ENCODE measurements around the gene PTPRM. TPM values are rescaled to one million over a fixed set of nuclear protein-coding genes. Genes with fewer than 3 reads are reported as not detected.

Gene PTPRM
- total RNA-seq, 1 experiment from 2014 or later = 1.6 TPM

DNA sequence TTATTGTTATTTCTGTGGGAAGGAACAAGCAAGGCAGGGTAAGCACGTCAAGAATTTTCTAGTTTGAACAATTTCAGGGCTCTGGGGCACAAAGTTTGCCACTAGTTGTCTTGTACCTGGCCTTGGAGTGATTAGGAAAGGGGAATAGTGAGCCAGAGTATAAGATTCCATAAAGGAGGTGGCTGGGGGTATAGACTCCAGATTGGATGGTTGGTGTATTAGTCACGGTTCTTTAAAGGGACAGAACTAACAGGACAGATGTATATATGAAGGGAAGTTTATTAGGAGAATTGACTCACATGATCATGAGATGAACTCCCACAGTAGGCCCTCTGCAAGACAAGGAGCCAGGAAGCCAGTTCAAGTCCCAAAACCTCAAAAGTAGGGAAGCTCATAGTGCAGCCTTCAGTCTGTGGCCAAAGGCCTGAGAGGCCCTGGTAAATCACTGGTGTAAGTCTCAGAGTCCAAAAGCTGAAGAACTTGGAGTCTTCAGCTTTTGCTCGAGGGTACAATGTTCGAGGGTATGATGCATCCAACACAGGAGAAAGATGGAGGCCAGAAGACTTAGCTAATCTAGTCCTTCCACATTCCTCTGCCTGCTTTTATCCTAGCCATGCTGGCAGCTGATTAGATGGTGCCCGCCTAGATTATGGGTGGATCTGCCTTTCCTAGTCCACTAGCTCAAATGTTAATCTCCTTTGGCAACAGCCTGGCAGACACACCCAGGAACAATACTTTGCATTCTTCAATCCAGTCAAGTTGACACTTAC lies 31.5 kb upstream of the PTPRM start:
- ChIA-PET POLR2A (no interaction called here), CTCF (no interaction called here)
- Histone ChIP-seq H3K36me3 (ENCODE audit: control insufficient read depth, insufficient read depth, low read length) (no peaks in the 10 kb centered on the region), H3K27me3 (ENCODE audit: control insufficient read depth, insufficient read depth, low read length) (no peaks in the 10 kb centered on the region), H3K9me3 (ENCODE audit: control insufficient read depth, insufficient read depth, low read depth, low read length) (no peaks in the 10 kb centered on the region), H3K4me3 (ENCODE audit: low read depth in 2 of 2, low read length in 2 of 2) (no peak overlapping the region), H3K27ac (ENCODE audit: low read length) (no peak overlapping the region), H3K4me1 (ENCODE audit: control insufficient read depth, insufficient read depth, low read length) (no peaks in the 10 kb centered on the region)
- ATAC-seq (no peak), DNase-seq (ENCODE audit: low read depth, low spot score) (no peak)
- TF ChIP-seq, protein P1, sequence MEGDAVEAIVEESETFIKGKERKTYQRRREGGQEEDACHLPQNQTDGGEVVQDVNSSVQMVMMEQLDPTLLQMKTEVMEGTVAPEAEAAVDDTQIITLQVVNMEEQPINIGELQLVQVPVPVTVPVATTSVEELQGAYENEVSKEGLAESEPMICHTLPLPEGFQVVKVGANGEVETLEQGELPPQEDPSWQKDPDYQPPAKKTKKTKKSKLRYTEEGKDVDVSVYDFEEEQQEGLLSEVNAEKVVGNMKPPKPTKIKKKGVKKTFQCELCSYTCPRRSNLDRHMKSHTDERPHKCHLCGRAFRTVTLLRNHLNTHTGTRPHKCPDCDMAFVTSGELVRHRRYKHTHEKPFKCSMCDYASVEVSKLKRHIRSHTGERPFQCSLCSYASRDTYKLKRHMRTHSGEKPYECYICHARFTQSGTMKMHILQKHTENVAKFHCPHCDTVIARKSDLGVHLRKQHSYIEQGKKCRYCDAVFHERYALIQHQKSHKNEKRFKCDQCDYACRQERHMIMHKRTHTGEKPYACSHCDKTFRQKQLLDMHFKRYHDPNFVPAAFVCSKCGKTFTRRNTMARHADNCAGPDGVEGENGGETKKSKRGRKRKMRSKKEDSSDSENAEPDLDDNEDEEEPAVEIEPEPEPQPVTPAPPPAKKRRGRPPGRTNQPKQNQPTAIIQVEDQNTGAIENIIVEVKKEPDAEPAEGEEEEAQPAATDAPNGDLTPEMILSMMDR (IDR thresholded peaks at IDR 0.05) = no peak
- TF ChIP-seq SIN3A (IDR thresholded peaks at IDR 0.05; ENCODE audit: borderline replicate concordance, insufficient read depth, low read depth, low read length) = no peak
- no peak for TF ChIP-seq TCF7L2 (IDR thresholded peaks at IDR 0.05; ENCODE audit: low read depth, low read length)
- TF ChIP-seq POLR2AphosphoS5 (IDR thresholded peaks at IDR 0.05; ENCODE audit: low read depth, low read length) = no peak
- TF ChIP-seq, protein P2, sequence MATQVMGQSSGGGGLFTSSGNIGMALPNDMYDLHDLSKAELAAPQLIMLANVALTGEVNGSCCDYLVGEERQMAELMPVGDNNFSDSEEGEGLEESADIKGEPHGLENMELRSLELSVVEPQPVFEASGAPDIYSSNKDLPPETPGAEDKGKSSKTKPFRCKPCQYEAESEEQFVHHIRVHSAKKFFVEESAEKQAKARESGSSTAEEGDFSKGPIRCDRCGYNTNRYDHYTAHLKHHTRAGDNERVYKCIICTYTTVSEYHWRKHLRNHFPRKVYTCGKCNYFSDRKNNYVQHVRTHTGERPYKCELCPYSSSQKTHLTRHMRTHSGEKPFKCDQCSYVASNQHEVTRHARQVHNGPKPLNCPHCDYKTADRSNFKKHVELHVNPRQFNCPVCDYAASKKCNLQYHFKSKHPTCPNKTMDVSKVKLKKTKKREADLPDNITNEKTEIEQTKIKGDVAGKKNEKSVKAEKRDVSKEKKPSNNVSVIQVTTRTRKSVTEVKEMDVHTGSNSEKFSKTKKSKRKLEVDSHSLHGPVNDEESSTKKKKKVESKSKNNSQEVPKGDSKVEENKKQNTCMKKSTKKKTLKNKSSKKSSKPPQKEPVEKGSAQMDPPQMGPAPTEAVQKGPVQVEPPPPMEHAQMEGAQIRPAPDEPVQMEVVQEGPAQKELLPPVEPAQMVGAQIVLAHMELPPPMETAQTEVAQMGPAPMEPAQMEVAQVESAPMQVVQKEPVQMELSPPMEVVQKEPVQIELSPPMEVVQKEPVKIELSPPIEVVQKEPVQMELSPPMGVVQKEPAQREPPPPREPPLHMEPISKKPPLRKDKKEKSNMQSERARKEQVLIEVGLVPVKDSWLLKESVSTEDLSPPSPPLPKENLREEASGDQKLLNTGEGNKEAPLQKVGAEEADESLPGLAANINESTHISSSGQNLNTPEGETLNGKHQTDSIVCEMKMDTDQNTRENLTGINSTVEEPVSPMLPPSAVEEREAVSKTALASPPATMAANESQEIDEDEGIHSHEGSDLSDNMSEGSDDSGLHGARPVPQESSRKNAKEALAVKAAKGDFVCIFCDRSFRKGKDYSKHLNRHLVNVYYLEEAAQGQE (IDR thresholded peaks at IDR 0.05; ENCODE audit: insufficient read depth in 1 of 2, low read depth in 2 of 2, low read length in 1 of 2) = no peak
- intact Hi-C loops (cut with micrococcal nuclease; ENCODE audit: unreplicated experiment) = no loop called here
- no TSS peak for BruUV-seq (replicated peaks)
- in situ Hi-C loops (cut with HindIII; ENCODE audit: low pct_unique_long_range_greater_than_20kb, low sequenced_read_pairs) = no loop called here

DNA sequence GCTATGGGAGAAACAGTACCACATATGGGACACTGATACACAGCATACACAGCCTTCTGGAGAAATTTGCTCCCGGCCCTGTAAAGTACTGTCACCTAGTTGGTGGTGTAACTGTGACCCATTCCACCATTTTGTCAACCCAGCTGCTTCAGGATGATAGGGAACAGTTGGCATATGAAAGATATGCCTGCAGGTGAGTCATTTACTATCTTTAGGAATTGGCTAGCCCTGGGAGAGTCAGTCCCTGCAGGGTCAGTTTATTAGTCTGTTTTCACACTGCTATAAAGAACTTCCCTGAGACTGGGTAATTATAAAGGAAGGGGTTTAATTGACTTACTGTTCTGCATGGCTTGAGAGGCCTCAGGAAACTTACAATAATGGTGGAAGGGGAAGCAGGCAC lies 30.0 kb upstream of the PTPRM start:
- ChIA-PET CTCF (no interaction called here), POLR2A (no interaction called here)
- Histone ChIP-seq H3K27ac (ENCODE audit: low read length) (no peak overlapping the region), H3K27me3 (ENCODE audit: control insufficient read depth, insufficient read depth, low read length) (no peaks in the 10 kb centered on the region), H3K9me3 (ENCODE audit: control insufficient read depth, insufficient read depth, low read depth, low read length) (no peaks in the 10 kb centered on the region), H3K4me1 (ENCODE audit: control insufficient read depth, insufficient read depth, low read length) (no peaks in the 10 kb centered on the region), H3K4me3 (ENCODE audit: low read depth in 2 of 2, low read length in 2 of 2) (no peak overlapping the region), H3K36me3 (ENCODE audit: control insufficient read depth, insufficient read depth, low read length) (no peaks in the 10 kb centered on the region)
- in situ Hi-C loops (cut with HindIII; ENCODE audit: low pct_unique_long_range_greater_than_20kb, low sequenced_read_pairs) (no loop called here), intact Hi-C loops (cut with micrococcal nuclease; ENCODE audit: unreplicated experiment) (no loop called here)
- TF ChIP-seq, protein P2 (IDR thresholded peaks at IDR 0.05; ENCODE audit: insufficient read depth in 1 of 2, low read depth in 2 of 2, low read length in 1 of 2) = no peak
- TF ChIP-seq POLR2AphosphoS5 (IDR thresholded peaks at IDR 0.05; ENCODE audit: low read depth, low read length) = no peak
- TF ChIP-seq, protein P1 (IDR thresholded peaks at IDR 0.05) = no peak
- no peak for TF ChIP-seq TCF7L2 (IDR thresholded peaks at IDR 0.05; ENCODE audit: low read depth, low read length)
- TF ChIP-seq SIN3A (IDR thresholded peaks at IDR 0.05; ENCODE audit: borderline replicate concordance, insufficient read depth, low read depth, low read length) = no peak
- DNase-seq (ENCODE audit: low read depth, low spot score) = no peak
- no TSS peak for BruUV-seq (replicated peaks)
- ATAC-seq = no peak

Measured in Panc1 (cell line).